GM19239 (cell line): Measurements from ENCODE around the gene RAB36.

Source experiments
- DNase-seq: peaks from one replicate; pipeline ENCODE4 v3.0.0; 2011; ENCODE audit warnings: low spot score; ENCODE audit not compliant: insufficient read length
- FAIRE-seq: peaks from 2 replicates; lab custom pipeline; 2011; peaks lifted over from hg19 to GRCh38; lab: Jason Lieb, UNC

RAB36 gene

DNA sequence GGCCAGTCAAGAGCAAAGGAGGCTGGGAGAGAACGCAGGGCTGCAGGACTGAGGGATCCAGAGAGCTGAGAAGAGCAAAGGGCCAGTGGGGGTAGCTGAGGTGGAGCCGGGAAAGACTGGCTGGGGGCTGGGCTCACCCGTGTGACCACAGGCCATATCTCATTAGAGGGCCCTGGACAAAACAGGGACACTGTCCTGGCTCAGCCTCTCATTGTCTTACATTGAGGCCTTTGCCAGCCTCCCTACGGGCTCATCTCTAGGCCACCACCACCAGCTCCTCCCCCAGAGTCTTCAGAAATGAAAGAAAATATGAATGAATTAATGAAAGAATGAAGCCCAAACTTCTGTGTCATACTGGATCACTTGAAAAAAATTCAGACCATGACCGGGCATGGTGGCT lies 9.2 kb downstream of the RAB36 start:
- DNase-seq (no peak), FAIRE-seq (no peak)

DNA sequence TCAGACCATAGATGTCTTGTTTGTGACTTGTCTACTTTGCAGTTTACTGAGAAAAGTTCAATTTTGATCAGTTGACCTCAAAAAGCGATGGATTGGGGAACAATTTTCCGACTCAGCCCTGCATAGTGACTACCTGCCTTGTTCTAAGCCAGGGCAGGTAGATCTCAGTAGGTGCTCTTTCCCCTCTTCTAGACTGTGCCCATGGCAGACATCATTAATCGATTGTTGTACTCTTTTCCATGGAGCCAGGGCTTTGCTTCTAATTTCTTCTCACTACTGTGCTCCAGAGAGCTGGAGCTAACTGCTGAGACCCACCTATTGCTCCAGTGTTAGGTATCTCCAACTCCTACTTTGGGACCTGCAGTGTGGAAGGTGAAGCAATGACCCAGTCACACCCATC lies 9.9 kb downstream of the RAB36 start:
- no peak for FAIRE-seq
- no peak for DNase-seq

DNA sequence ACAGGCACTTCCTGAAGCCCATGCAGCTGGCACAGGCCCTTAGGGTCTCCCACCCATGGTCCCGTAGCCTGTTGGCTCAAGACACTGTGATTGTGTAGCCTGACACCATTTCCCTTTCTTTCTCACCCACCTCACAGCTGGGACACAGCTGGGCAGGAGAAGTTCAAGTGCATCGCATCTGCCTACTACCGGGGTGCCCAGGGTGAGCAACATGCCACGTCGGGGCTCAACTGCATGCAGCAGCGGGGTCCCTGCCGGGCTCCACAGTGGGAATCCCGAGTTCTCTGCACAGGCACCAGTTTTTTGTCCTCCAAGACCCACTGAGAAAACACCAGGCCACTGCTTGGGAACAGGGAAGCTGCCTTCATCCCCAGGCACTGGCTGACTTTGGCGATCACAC lies 10.6 kb downstream of the RAB36 start:
- FAIRE-seq = no peak

DNA sequence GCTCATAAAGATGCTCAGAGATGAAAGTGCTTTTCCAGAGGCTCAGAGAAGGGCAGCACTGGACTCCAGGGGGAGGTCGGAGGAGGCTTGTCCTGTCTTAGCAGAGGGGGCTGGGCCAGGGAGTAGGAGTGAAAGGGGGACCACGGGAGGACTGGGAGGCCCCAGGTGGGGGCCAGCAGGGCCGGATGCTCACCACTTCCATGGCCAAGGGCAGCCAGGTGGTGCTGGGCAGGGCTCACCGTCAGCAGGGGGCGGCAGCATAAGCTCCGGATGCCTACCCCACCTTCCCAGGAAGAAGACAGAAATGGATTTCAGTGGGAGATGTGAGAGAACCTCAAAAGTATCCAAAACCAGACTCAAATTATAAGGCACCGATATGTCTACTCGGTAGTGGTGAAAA lies 11.0 kb downstream of the RAB36 start:
- no peak for DNase-seq
- no peak for FAIRE-seq

More for the DNA sequence above, 10.6 kb downstream of the RAB36 start:
- DNase-seq = no peak

DNA sequence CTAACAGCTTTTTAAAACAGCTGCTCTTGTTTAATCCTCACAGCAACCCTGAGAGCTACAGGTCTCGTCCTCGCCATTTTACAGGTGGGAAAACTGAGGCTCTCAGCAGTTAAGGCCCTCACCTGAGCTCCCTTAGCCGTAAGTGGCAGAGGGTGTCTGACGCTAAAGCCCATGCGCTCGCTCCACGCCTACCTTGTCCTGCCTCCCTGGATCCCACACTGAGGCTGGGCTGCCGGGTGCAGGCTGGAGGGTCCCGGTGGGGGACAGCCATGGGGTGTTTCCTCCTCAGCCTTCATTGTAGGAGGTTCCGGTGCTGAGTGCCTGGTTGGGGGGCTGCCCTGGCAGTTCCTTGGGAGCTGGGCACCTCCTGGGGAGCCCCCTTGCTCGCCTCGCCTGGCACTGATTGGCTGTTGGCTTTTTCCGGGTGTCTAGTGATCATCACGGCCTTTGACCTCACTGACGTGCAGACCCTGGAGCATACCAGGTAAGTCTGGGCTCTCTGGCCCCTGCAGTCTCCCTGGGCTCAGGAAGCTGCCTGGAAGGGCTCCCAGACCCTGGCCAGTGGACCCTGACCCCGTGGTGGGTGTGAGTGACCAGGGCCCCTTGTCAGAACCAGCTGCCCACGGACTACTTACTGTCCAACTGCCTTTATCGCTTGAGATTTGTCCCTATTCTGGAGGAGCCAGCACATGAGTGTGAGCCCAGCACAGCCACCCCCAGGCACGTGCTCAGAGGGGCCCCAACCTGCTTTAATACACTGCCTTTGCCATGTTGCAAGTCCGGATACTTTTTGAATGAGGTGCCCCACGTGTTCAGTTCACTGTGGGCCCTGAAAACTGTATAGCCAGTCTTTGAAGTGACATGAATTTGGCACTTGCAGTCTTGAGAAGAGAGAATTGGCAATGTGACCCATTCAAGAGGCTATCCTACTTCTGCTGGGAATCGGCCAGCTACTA lies 12.6 kb downstream of the RAB36 start:
- DNase-seq (no peak), FAIRE-seq (no peak)

DNA sequence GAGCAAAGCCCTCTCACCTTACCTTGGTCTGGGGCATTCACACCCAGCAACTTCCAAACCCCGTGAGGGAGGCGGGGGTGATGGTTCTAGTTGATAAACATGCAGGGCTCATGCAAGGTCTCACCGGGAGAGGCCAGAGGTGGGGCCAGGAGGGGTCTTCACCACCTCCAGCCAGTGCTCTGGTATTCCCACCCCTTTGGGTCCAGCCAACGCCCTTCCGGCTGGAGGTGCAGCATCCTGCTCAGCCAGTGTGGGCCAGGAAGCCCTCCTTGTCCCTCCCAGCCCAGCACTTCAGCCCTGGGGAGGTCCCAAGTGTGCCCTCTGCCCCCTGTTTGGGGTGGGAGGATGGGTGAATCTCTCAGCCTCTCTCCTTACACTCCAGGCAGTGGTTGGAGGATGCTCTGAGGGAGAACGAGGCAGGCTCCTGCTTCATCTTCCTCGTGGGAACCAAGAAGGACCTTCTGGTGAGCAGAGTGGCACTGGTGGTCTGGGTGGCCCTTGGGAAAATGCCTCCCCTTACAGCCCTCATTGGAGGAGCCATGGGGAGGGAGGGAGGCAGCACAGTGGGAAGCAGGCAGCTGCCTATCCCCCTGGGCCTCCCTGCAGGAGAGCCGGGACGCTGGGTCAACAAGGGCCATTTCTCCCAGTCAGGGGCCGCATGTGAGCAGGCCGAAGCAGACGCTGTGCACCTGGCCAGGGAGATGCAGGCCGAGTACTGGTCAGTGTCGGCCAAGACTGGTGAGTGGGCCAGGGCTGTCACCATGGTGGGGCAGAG lies 13.4 kb downstream of the RAB36 start:
- FAIRE-seq (no peak), DNase-seq (no peak)

DNA sequence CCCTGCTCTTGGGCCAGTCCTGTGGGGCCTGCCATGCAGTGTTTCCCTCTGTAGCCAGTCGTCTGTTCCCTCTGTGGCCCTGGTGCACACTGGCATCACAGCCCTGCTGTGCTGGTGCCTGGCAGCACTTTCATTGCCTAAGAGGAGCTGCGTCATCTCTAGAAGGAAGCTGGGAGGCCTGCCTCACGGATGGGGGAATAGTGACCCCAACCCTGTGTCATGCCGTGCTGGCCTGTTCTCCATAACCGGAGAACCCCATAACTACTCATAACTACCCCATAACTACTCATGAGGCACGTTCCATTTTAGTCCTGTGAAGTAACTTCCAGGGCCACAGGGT lies 14.0 kb downstream of the RAB36 start:
- FAIRE-seq = no peak
- no peak for DNase-seq

DNA sequence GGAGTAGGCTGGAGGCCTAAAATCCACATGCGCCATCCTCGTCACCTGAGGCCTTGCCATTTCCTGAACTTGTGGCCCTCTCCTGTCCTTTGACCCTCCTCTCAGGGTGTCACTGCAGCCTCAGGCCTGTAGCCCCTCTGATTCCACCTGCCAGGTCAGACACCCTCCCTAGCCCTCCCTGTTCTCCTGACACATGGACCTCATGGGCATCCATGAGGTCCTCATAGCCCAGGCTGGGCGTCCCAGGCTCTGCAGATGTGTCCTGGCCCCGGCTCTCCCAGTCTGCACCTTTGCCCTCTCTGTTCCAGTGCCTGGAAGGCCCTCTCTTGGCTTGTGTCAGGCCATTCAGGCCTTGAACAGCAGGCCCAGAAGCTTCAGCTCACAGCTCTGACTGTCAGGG lies 15.8 kb downstream of the RAB36 start:
- FAIRE-seq = no peak

DNA sequence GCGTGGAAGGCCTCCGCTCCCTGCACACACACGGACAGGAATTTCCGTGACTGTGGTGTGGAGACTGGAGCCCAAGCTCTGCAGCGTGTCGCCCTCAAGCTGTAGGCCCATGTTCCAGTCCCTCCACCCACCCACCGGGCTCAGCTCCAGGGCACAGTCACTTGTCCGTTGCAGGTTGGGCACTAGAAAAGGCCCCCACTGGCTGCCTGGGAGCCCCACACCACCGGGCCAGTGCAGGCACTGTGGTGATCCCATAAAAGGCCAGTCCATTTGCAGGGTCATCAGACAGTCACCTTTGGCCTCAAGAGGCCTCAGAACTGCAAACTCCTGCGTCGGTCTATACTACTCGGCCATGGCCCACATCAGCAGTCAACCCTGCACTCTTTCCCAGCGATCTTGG lies 16.3 kb downstream of the RAB36 start:
- DNase-seq (no peak), FAIRE-seq (no peak)

More for the DNA sequence above, 15.8 kb downstream of the RAB36 start:
- no peak for DNase-seq

DNA sequence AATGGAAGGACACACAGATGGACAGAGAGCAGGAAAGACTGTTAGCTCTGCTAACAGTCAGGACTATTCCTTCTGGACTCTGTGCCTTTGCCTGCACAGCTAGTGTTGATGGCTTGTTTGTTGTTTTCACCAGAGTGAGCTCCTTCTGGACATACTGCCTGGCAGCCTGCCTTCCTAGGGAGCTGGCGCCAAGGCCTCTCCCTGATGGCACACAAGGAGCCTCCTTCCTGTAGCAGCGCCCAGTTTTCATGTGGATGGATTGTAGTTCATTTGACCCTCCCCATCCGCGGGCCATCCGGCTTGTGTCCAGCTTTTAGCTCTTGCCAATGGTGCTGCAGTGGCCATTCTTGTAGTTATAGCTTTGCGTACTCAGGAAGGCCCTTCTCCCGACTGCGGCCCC lies 18.4 kb downstream of the RAB36 start:
- FAIRE-seq = no peak
- no peak for DNase-seq

DNA sequence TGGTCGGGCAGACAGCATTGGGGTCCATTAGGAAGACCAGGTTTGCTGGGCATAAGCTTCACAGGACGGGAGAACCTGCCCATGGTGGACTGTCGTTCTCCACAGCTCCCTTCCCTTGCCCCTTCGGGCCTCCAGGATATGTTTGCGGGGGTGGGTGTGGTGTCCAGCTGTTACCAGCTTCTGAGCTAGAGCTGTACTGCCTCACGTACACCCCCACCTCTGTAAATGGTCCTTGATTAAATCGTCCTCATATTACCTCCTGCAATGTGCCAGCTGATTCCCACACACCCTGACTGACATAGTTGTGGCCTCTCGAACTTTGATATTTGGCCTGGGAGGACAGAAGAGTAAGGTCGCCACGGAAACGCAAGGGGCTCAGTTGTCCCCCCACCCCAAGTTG lies 18.8 kb downstream of the RAB36 start:
- DNase-seq (no peak), FAIRE-seq (no peak)

DNA sequence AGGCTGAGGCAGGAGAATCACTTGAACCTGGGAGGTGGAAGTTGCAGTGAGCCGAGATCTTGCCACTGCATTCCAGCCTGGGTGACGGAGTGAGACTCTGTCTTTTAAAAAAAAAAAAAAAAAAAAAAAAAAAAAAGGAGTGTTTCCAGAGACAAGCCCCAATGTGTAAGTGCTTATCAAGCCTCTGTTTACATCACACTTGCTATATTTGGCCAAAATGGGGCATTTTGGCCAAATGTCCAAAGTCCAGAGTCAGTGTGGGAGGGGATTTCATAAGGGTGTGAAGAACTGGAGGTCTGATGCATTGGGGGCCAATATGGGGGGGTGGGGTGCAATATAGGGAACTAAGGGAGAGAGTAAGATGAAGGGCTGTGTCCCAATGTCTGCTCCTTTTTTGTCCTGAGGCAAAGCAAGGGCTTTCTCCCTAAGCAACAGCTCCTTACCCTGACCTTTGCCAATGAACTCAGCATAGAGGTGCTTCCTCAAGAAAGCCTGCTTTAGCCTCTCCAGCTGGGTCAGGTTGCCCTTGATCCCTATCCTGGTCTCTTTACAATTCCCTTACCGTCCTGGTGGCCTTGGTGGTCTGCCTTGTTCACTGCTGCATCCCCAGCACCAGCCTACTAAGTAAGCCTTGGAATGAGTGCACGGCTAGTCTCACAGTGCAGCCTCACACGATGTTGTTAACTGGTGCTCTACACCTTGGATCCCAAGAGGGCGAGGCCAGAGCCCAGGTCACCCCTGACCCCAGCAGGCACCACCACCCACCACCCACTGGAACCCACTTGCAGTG lies 21.0 kb downstream of the RAB36 start:
- DNase-seq (no peak), FAIRE-seq (no peak)

DNA sequence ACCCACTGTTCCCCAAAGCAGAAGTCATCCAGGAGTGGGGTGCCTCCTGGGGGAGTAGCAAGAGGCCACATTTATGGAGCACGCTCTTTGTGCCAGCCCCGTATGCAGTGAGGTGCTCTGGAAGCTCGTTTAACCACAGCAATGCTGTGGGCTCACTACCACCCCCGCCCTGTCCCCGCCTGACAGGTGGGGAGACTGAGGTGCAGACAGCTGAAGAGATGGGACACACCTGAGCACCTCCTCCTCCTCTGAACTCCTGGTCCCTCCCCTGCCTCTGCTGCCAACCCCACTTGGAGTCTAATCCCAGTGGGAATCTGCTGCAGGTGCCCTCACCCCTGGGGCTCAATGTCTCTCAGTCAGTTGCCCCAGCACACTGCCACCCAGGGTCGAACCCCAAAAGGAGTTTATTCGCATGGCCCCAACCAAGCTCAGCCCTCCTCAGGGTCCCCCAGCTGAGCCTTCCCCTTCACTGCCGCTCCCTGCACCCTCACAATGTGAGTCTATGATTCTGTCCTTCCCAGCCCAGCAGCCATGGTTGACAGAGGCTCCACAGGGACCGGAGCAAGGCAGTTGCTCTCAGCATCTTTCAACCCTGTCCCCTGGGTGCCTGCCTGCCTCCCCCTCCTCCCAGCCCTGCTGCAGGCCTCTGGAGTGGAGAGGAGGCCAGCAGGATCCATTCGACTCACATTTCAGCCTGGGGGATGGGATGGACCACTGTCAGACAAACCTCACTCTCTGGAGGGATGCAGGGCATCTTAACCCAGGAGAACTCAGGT lies 21.8 kb downstream of the RAB36 start:
- no peak for FAIRE-seq
- DNase-seq = no peak

DNA sequence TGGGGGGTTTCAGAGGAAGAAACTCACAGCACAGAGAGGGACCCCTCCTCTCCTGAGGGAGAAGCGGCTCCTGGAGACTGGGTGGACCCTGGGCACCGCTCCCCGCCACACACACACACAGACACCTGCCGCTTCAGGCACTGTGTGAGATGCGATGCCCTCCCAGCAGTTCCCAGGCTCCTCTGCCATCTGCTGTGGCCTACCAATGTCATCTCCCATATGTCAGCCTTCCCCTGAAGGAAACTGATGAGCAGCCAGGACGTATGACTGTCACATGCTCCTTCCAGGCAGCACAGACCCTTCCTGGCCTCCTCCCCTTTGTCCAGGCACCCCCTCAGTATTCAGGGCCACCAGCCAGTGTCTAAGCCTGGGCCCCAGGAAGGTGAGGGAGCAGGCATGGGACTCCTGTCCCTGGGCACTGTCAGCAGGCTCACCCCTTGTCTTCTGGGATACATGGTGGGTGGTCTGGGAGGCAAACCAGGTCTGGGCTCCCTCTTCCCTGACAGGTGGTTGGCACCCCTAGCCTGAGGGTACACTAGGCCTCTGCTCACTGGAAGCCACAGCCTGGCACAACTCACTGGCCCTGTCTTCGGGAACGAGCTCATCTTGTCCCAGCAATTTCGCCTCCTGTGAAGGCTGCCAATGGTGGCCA lies 23.2 kb downstream of the RAB36 start:
- FAIRE-seq (no peak), DNase-seq (no peak)

DNA sequence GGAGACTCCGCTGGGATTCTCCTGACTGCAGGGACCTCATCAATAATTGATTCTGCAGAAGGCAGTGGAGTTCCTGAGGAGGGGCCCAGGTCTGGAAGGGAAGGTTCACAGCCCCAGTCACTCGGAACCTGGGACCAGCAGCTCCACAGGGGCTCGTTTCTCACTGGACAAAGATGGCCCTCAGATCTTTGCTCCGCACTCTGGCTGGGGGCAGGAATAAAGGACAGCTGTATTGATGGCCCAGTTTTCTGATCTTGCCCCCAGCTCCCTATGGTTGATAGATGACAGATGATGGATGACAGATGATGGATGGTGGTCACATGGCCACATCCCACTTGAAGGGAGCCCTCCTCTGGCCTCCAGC lies 23.7 kb downstream of the RAB36 start:
- FAIRE-seq = no peak

DNA sequence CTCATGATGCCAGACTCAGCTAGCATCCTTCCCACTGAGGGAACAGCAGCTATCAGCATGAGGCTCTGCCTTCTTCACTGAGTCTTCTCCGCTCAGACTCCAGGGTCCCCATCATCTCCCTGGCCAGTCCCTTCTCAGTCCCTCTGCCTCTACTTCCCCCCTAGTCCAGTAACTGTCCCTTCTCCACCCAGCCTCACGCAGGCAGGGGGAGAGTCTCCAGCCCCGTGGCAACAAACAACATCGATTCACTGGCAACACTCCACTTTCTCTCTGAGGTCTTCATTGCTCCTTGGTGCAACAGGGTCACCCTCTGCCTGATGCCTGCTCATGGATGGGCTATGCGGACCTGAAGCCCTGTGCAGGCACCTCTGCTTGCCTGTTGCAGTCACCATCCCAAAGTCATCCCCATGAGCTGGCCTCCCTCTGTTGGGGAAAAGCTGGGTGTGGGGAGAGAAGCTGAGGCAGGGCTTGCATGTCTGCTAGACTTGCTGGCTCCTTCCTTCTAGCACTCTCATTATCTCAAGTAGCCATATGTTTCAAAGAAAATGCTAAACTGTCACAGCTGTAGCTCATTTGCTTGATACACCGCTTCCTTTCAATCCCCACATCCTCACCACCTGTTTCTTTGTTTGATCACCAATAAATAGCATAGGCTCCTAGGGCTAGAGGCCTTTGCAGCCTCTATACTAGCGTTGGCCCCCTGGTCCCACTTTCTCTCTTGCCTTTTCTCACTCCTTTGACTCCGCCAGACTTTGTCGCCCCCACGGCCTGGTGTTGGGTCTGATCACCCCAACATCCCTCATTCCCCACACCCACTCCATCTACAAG lies 30.8 kb downstream of the RAB36 start:
- FAIRE-seq = no peak
- no peak for DNase-seq

More for the DNA sequence above, 23.7 kb downstream of the RAB36 start:
- no peak for DNase-seq

DNA sequence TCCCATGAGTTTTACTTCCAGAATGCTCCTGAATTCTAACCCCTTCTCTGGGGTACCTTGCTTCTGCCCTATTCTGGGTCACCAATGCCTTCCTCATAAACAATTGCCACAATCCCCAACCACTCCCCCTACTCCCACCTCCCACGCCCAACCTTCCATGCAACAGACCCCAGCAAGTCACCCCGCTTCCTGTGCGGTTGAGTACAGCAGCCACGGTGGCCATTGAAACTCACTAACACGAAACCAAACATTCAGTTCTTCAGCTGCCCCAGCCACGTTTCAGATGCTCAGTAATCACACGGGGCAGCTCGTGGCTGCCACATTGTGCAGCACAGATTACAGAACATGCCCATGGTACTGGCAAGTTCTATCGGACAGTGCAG lies 31.4 kb downstream of the RAB36 start:
- DNase-seq = no peak
- FAIRE-seq = no peak

DNA sequence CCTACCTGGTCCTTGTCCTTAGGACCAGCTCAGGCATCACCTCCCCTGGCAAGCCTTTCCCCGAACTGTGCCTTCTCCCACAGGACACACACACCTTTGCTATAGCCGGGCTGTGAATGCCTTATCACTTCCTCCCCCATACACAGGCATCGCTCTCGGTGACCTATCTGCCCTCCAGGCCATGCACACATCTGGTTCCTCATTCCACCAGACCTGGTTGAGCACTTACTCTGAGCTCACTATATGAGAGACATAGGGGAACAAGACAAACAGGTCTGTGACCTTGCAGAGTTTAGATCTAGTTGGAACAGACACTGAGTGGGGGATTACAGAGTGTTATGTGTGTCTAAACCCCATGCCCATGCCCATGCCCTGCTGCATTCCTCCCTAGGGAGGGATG lies 31.9 kb downstream of the RAB36 start:
- DNase-seq = no peak
- no peak for FAIRE-seq
